Hematopoietic multipotent progenitor cell treated with erythropoietin and hydrocortisone succinate and interleukin-3 and kit ligand, for 6 days (in vitro differentiated cells): ENCODE measurements around the gene MC5R.
"Not testable (repeated sequence)": the region's sequence is repeated elsewhere in the genome, so short reads cannot be mapped to it uniquely, and the experiment has no call there.

ENCODE experiments used
- DNase-seq: peaks from one replicate; pipeline ENCODE4 v3.0.0-alpha.2; 2015

The MC5R gene

DNA sequence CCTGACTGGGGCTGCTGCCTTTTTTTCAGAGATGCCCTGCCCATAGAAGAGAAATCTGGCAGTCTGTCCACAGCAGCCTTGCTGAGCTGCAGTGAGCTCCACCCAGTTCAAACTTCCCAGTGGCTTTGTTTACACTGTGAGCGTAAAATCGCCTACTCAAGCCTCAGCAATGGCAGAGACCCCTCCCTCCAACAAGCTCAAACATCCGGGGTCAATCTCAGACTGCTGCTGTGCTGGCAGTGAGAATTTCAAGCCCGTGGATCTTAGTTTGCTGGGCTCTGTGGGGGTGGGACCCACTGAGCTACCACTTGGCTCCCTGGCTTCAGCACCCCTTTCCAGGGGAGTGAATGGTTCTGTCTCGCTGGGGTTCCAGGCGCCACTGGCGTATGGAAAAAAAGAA, 38.9 kb downstream of the MC5R start:
- DNase-seq, result not testable (repeated sequence)

DNA sequence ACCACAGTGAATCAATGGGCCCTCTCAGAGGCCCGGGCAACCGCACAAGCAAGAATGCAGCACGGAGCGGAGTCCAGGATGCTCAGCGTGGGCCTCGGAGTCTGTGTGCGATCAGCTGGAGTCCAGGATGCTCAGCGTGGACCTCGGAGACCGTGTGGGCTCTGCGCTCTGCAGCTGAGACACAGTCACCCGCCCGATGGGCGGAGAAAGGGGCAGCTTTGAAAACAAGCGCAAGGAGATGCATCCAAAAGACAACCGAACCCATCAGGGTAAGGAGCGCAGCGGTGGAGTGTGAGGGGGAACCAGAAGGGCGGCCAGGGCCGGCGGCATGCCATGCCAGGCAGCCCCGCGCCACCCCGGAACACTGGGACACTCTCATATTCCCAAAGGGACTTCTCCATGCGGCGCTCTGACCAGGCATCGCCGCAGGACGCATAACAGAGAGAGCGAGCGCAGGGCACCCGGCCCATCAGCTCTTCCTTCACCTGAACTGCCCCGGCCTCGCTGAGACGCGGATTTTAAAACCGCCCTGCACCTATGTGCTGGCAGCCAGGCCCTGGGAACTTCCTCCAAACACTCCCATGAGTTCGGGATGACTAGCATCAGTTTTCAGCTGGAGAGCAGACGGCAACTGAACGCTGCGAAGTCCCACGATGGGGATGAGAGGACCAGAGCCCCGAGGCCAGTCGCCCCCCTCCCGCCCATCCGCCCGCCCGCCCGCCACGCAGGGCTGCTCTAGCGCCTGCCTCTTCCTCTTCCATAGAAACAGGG, 44.7 kb downstream of the MC5R start:
- no peak for DNase-seq

DNA sequence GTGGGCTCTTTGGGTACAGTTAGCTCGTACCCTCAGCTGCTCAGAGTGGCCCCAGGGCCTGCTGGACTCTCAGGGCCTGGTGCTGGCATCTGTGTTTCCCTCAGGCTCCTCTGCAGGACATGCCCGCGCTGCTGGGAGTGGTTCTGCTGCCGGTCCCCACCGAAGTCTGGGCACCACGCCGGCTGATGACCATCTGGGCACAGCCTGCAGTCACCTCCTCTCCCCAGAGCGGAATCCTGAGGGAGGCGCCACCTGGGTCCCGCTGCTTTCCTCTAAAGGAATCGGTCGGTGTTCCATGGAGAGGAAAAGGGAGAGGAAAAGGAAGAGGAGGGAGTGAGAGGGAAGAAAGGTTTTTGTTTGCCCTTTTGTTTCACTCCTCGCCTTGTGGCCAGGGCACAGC, 47.8 kb downstream of the MC5R start:
- DNase-seq, result no peak

DNA sequence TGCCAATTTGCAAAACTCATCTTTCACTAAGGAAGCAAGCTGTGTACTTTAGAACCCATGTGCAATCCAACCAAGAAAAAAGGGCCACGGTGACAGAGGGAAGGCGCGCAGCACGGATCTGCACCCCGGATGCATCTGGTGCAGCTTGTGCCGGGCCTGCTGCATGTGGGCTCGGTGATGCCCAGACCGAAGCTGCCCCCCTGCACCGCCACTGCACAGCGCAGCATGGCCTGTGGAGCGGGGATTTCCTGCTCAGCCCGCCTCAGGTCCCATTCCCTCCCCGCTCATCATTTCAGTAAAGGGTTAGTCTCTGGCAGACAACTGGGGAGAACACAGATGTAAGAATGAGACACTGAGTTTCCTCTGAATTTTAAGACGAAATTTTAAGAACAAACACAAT, 48.4 kb downstream of the MC5R start:
- DNase-seq, result no peak

DNA sequence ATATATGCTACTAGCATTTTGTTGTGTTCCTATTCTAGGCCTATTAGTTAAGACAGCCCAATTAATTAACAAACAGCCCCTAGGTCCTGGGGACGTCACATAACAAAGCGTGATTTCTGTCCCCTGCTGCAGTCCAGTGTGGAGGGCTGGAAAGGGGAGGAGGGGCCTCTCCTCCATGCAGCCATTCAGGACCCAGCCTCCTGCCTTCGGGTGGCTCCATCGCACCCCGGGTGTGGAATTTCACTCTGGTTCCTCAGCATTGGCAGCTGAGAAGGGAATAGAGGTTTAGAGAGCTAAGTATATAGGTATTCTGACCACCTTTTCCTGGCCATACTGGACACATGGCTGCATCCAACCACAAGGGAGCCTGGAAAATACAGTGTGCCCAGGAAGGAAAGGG, 49.0 kb downstream of the MC5R start:
- no peak for DNase-seq

DNA sequence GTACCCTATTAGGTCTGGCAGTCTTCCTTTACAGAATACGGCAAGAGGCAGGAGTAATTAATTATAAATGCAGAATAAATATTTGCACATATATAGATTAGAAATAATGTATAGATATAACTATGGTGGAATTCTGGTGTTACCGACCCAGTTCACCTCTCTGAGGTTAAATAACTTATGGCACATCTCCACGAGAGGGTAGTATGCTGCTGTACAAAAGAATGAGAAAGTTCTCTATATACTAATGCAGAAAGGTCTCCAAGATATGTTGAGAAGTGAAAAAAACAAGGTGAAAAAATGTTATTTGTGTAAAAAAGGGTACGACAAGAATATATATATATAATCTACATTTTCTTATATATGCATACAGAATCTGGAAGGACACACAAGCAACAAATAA, 50.6 kb downstream of the MC5R start:
- no peak for DNase-seq
